Measurements from ENCODE around the gene PDGFC. TPM values are rescaled to one million over a fixed set of nuclear protein-coding genes. Genes with fewer than 3 reads are reported as not detected.

The PDGFC gene
- total RNA-seq, 4 donors from 2014 or later = 29.0 to 47.8 (median 38.1) TPM

DNA sequence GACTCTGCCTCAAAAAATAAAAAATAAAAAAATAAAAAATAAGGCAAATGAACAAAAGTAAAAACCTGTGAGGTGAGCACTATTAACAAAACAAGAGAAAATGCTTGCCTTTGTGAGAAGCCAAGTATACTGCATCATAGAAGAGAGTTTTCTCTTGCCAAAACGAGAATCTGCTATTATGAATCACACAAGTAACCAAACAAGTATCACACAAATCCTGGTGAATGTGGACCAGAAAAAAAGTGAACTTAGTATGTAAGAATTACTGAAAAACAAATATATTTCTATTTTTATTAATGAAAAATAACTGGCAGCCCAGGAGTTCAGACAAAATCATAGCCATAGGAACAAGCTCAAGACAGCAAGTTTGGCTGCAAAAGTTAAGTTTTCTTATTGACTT is 193.5 kb downstream of the PDGFC start:
- TF ChIP-seq, protein P1, sequence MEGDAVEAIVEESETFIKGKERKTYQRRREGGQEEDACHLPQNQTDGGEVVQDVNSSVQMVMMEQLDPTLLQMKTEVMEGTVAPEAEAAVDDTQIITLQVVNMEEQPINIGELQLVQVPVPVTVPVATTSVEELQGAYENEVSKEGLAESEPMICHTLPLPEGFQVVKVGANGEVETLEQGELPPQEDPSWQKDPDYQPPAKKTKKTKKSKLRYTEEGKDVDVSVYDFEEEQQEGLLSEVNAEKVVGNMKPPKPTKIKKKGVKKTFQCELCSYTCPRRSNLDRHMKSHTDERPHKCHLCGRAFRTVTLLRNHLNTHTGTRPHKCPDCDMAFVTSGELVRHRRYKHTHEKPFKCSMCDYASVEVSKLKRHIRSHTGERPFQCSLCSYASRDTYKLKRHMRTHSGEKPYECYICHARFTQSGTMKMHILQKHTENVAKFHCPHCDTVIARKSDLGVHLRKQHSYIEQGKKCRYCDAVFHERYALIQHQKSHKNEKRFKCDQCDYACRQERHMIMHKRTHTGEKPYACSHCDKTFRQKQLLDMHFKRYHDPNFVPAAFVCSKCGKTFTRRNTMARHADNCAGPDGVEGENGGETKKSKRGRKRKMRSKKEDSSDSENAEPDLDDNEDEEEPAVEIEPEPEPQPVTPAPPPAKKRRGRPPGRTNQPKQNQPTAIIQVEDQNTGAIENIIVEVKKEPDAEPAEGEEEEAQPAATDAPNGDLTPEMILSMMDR (IDR thresholded peaks at IDR 0.05; ENCODE audit: low read depth) = no peak

- TF ChIP-seq, protein P1 (IDR thresholded peaks at IDR 0.05; ENCODE audit: low read depth) = no peak
Measured at GRCh38 chr4:156775813-156776212, 195.8 kb downstream of the PDGFC start.

DNA sequence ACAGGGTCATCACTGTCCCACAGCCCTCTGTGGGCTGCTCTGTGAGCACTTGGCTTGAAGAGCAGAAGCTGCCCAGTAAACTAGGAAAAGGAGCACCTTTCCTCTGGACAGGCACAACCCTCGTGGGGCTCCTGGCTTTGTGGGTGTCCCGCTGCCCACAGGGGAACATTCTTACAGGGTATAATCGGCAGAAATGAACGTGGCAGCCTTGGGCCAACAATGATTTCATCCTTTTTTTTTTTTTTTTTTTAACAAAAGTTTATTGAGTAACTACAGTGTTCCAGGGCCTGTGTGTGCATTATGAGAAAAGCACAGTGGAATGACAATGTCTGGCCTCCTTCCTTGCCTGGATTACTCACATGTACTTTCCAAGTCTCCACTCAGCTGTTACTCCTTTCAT is 197.2 kb downstream of the PDGFC start:
- TF ChIP-seq, protein P1 (IDR thresholded peaks at IDR 0.05; ENCODE audit: low read depth) = no peak

DNA sequence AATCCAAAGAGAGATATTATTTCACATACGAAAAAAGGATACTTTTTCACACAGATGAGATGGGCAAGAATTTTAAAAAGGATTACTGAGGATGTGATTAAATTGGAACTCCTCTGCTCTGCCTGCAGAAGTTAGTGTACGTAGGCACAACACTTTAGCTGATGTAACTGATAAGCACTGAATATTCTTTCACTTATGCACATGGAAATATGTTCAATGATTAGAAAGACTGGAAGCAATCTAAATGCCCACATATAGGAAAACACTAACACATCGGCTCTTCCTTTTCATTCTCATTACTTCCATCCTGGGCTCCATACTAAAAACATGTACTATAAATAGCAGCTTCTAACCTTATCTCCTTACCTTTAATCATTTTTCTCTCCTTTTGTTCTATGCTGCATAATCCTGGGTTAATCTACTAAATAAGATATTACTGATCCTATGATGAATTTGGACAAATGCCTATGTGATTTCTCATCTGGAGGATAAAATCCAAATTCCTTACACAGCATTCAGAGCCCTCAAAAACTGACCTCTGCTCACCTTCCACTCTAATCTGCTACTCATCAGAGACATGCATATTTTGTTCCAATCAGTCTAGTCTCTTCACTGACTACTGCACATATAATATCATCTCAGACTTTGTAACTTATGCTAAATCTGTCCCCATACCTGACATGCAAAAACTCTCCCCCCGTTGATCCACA is 197.8 kb downstream of the PDGFC start:
- TF ChIP-seq, protein P1 (IDR thresholded peaks at IDR 0.05; ENCODE audit: low read depth) = no peak

- TF ChIP-seq, protein P1 (IDR thresholded peaks at IDR 0.05; ENCODE audit: low read depth) = no peak
Measured at GRCh38 chr4:156771171-156771837, 200.3 kb downstream of the PDGFC start.

- TF ChIP-seq, protein P1 (IDR thresholded peaks at IDR 0.05; ENCODE audit: low read depth) = no peak
Measured at GRCh38 chr4:156770140-156770539, 201.5 kb downstream of the PDGFC start.

DNA sequence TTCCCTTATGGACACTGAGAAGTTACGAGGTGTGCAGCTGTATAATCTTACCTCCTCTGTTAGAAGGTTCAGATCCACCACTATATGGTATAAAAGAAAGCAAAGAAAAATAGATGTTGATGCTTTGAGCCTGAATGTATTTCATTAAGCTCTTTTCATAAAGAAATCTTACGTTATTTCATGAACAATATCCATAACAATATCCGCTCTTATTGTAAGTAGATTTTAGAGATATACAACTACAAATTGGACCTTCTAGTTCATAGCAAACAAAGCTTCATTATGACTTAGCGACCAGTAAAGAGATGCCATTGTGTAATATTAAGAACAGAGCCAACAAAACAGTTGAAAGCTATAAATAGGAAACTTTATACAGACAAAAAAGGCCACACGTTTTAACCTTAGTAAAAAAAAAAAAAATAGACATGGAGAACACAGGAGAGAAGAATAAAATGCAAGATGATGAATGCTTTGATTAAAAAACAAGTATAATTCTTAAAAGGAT is 203.6 kb downstream of the PDGFC start:
- TF ChIP-seq, protein P1 (IDR thresholded peaks at IDR 0.05; ENCODE audit: low read depth) = no peak

Data from subcutaneous adipose tissue (tissue), 4 donors.